Ovary (tissue), 3 donors: ENCODE results near the gene DCUN1D4.

Experiments
- POLR2A ChIP-seq: fragments of 450-650 bp; IDR thresholded peaks from one replicate; pipeline ENCODE4 v1.6.1; 2017; ENCODE audit warnings: antibody characterized with exemption, mild to moderate bottlenecking, moderate library complexity
- TF ChIP-seq, protein P1 (sequence below), 3 donors: fragments of 450-650 bp in 2 of 3; fragments of 200-600 bp in 1 of 3; IDR thresholded peaks; one replicate each; pipeline versions ENCODE4 v1.5.1 to v1.8.0; 2016 to 2022; ENCODE audit warnings: antibody characterized with exemption in 3 of 3, mild to moderate bottlenecking in 1 of 3
- donor health status: DM: no; HTN: no; CAD: no.

DNA sequence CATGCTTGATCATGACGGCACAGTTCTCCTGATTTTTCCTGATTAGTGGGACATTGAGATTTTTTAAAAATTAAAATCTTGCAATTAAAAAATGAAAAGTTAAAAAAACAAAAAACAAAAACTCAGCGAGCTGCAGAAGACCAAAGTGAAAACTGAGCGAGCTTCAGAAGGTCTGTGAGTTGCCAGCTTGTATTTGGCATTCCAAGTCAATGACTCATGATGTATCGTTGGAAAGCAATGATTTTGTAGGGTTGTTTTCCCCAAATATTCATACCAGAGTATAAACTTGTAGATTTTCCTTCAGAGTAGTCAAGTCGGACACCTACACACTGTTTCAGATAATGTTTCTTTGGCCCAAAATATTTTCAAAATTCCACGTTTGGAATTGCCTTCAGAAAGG is 100.3 kb downstream of the DCUN1D4 start:
- TF ChIP-seq, protein P1, sequence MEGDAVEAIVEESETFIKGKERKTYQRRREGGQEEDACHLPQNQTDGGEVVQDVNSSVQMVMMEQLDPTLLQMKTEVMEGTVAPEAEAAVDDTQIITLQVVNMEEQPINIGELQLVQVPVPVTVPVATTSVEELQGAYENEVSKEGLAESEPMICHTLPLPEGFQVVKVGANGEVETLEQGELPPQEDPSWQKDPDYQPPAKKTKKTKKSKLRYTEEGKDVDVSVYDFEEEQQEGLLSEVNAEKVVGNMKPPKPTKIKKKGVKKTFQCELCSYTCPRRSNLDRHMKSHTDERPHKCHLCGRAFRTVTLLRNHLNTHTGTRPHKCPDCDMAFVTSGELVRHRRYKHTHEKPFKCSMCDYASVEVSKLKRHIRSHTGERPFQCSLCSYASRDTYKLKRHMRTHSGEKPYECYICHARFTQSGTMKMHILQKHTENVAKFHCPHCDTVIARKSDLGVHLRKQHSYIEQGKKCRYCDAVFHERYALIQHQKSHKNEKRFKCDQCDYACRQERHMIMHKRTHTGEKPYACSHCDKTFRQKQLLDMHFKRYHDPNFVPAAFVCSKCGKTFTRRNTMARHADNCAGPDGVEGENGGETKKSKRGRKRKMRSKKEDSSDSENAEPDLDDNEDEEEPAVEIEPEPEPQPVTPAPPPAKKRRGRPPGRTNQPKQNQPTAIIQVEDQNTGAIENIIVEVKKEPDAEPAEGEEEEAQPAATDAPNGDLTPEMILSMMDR (IDR thresholded peaks at IDR 0.05): no peak
- TF ChIP-seq POLR2A: no peak
